Mesenchymal stem cell (in vitro differentiated cells and primary cell): ENCODE results near the gene B9D1.

Experiments used
- DNase-seq: peaks from one replicate; pipeline ENCODE4 v3.0.0-alpha.2; 2013
- H2AFZ ChIP-seq: one replicate; pipeline ENCODE4 v1.6.1; 2013; ENCODE audit warnings: low read depth, mild to moderate bottlenecking, control low read depth, inconsistent platforms, low read length, moderate library complexity
- H2AK5ac ChIP-seq: 2 replicates; pipeline ENCODE4 v1.6.1; 2013; ENCODE audit warnings: low read length, moderate library complexity, mild to moderate bottlenecking, inconsistent platforms; ENCODE audit not compliant: severe bottlenecking
- H2BK120ac ChIP-seq: one replicate; pipeline ENCODE4 v1.6.1; 2013; ENCODE audit warnings: low read depth, mild to moderate bottlenecking, inconsistent platforms, low read length, moderate library complexity
- H2BK12ac ChIP-seq, 2 experiments: one replicate each; pipeline ENCODE4 v1.6.1; 2013; ENCODE audit warnings: inconsistent platforms in 2 of 2, low read length in 2 of 2, mild to moderate bottlenecking in 2 of 2, moderate library complexity in 2 of 2, control low read depth in 1 of 2
- H2BK15ac ChIP-seq: one replicate; pipeline ENCODE4 v1.6.1; 2013; ENCODE audit warnings: mild to moderate bottlenecking, low read depth, inconsistent platforms; ENCODE audit not compliant: poor library complexity, severe bottlenecking
- H2BK5ac ChIP-seq: 2 replicates; pipeline ENCODE4 v1.6.1; 2013; ENCODE audit warnings: low read depth, mild to moderate bottlenecking, low read length, control low read depth, inconsistent platforms; ENCODE audit not compliant: poor library complexity, severe bottlenecking
- H3K14ac ChIP-seq, 2 experiments: one replicate each; pipeline ENCODE4 v1.6.1; 2013; ENCODE audit warnings: inconsistent platforms in 2 of 2, low read length in 2 of 2, control low read depth in 1 of 2, mild to moderate bottlenecking in 1 of 2, moderate library complexity in 1 of 2
- H3K18ac ChIP-seq, 2 experiments: one replicate each; pipeline ENCODE4 v1.6.1; 2013; ENCODE audit warnings: inconsistent platforms in 2 of 2, low read length in 2 of 2, control low read depth in 1 of 2, low read depth in 1 of 2, mild to moderate bottlenecking in 1 of 2
- H3K23ac ChIP-seq, 2 experiments: one replicate each; pipeline ENCODE4 v1.6.1; 2013; ENCODE audit warnings: inconsistent platforms in 2 of 2, low read length in 2 of 2, mild to moderate bottlenecking in 2 of 2, moderate library complexity in 2 of 2, control low read depth in 1 of 2
- H3K27ac ChIP-seq: 2 replicates; pipeline ENCODE4 v1.5.1; 2013; ENCODE audit warnings: mild to moderate bottlenecking, moderate library complexity, low read length, control low read depth, inconsistent platforms; ENCODE audit not compliant: poor library complexity, severe bottlenecking
- H3K27me3 ChIP-seq, 2 experiments: 2 replicates each; pipeline versions ENCODE4 v1.6.1 to v1.7.0; 2013; ENCODE audit warnings: low read length in 2 of 2, mild to moderate bottlenecking in 2 of 2, moderate library complexity in 2 of 2, control low read depth in 1 of 2, inconsistent platforms in 1 of 2; ENCODE audit not compliant: control insufficient read depth in 1 of 2, insufficient read depth in 1 of 2
- H3K36me3 ChIP-seq, 2 experiments: 2 replicates each; pipeline versions ENCODE4 v1.6.1 to v1.7.0; 2013; ENCODE audit warnings: low read length in 2 of 2, control low read depth in 1 of 2, inconsistent platforms in 1 of 2, low read depth in 1 of 2, mild to moderate bottlenecking in 1 of 2; ENCODE audit not compliant: insufficient read depth in 2 of 2, control insufficient read depth in 1 of 2
- H3K4ac ChIP-seq, 2 experiments: one replicate each; pipeline ENCODE4 v1.6.1; 2013; ENCODE audit warnings: inconsistent platforms in 2 of 2, low read length in 2 of 2, mild to moderate bottlenecking in 2 of 2, moderate library complexity in 2 of 2, control low read depth in 1 of 2, low read depth in 1 of 2
- H3K4me1 ChIP-seq: 2 replicates; pipeline ENCODE4 v1.6.1; 2013; ENCODE audit warnings: low read depth, low read length, control low read depth; ENCODE audit not compliant: control insufficient read depth, insufficient read depth
- H3K4me2 ChIP-seq: 2 replicates; pipeline ENCODE4 v1.6.1; 2013; ENCODE audit warnings: low read length, mild to moderate bottlenecking, inconsistent platforms; ENCODE audit not compliant: poor library complexity, severe bottlenecking
- H3K4me3 ChIP-seq, 2 experiments: 2 replicates each; pipeline versions ENCODE4 v1.5.1 to v1.7.0; 2013; ENCODE audit warnings: low read length in 2 of 2, mild to moderate bottlenecking in 2 of 2, control low read depth in 1 of 2, low read depth in 1 of 2; ENCODE audit not compliant: insufficient read depth in 1 of 2
- H3K79me1 ChIP-seq: replicated peaks from 2 replicates; pipeline ENCODE4 v1.6.1; 2013; ENCODE audit warnings: mild to moderate bottlenecking, control low read depth, low read length, inconsistent platforms; ENCODE audit not compliant: poor library complexity, severe bottlenecking
- H3K9ac ChIP-seq: 2 replicates; pipeline ENCODE4 v1.7.0; 2013; ENCODE audit warnings: mild to moderate bottlenecking, low read length, moderate library complexity
- H3K9me3 ChIP-seq: 2 replicates; pipeline ENCODE4 v1.7.0; 2013; ENCODE audit warnings: mild to moderate bottlenecking, low read length; ENCODE audit not compliant: control insufficient read depth
- H4K8ac ChIP-seq: one replicate; pipeline ENCODE4 v1.6.1; 2013; ENCODE audit warnings: inconsistent platforms, mild to moderate bottlenecking, low read length, moderate library complexity
- H4K91ac ChIP-seq: one replicate; pipeline ENCODE4 v1.6.1; 2013; ENCODE audit warnings: mild to moderate bottlenecking, low read length, inconsistent platforms
- WGBS: methylation state at CpG from one replicate; pipeline ENCODE4 v1.1.7; 2013; ENCODE audit warnings: mixed read lengths; 5-methylcytosine and 5-hydroxymethylcytosine counted together

The B9D1 gene

GRCh38 chr17:19402171-19402570 lies 39.6 kb upstream of the B9D1 start:
- H3K18ac ChIP-seq: no peak overlapping the region
- no peak overlapping the region for H3K4ac ChIP-seq
- DNase-seq: no peak
- H3K36me3 ChIP-seq: no peaks in the 10 kb centered on the region
- no peak overlapping the region for H2AK5ac ChIP-seq
- no peaks in the 10 kb centered on the region for H3K79me1 ChIP-seq
- no peak overlapping the region for H3K23ac ChIP-seq
- no peak overlapping the region for H4K8ac ChIP-seq
- H3K4me1 ChIP-seq: peaks cover 2% of the 10 kb centered on the region
- H2AFZ ChIP-seq: no peak overlapping the region
- H2BK120ac ChIP-seq: no peak overlapping the region
- peak overlapping the region in 1 of 2 experiments; percentile 34 for H2BK12ac ChIP-seq
- H3K14ac ChIP-seq: no peak overlapping the region
- no peak overlapping the region for H3K4me3 ChIP-seq
- no peaks in the 10 kb centered on the region for H3K27me3 ChIP-seq
- H3K27ac ChIP-seq: no peak overlapping the region
- H2BK15ac ChIP-seq: no peak overlapping the region
- H3K9ac ChIP-seq: no peak overlapping the region
- no peak overlapping the region for H2BK5ac ChIP-seq
- no peak overlapping the region for H4K91ac ChIP-seq
- H3K9me3 ChIP-seq: no peaks in the 10 kb centered on the region
- H3K4me2 ChIP-seq: no peak overlapping the region
- 94% methylated on average over 1 of the region's 1 CpG for WGBS

DNA sequence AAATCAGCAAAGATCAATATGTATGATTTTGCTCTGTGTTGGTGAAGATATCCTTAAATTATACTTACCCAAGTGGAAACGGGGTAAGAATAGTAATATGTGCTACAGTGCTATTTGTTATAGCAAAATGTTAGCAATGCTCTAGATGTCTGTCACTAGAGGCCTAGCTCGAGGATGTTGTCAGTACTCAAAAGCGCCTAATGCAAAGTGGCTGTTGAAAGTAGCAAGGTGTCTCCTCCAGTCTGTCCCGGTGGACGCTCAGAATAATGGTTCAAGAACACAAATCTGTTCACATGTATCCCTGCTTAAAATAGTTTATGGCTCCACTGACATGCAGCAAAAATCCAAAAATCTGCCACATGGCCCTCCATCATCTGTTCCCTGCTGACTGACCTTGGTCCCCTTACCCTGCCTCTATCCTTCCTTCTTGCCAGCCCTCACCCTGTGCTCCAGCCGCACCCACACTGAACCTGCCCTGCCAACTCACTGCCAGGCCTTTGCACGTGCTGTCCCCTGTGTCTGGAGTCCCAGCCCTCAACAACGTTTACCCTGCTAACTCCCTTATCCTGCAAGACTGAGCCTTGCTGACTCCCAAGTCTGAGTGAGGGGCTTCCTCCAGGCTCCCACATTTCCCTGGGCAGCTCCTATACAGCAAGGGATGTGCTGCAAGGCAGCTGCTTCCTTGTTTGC lies 38.9 kb upstream of the B9D1 start:
- Histone ChIP-seq H4K8ac (peak overlapping the region; percentile 24), H2AFZ (no peak overlapping the region), H2BK120ac (no peak overlapping the region), H3K79me1 (no peaks in the 10 kb centered on the region), H3K27me3 (no peaks in the 10 kb centered on the region), H3K9ac (no peak overlapping the region), H2BK15ac (peak overlapping the region; percentile 75), H3K23ac (no peak overlapping the region), H3K4me1 (peaks cover 2% of the 10 kb centered on the region), H2BK12ac (peak overlapping the region in 1 of 2 experiments; percentile 7), H2AK5ac (no peak overlapping the region), H3K4me3 (no peak overlapping the region), H4K91ac (peak overlapping the region; percentile 5), H3K14ac (peak overlapping the region in 1 of 2 experiments; percentile 1), H3K36me3 (no peaks in the 10 kb centered on the region), H3K4me2 (no peak overlapping the region), H3K9me3 (no peaks in the 10 kb centered on the region), H3K18ac (peak overlapping the region in 1 of 2 experiments; percentile 67), H3K4ac (no peak overlapping the region), H3K27ac (no peak overlapping the region), H2BK5ac (no peak overlapping the region)
- 87% methylated on average over 8 of the region's 8 CpGs for WGBS
- DNase-seq: no peak

- 87% methylated on average over 3 of the region's 3 CpGs for WGBS
- H4K91ac ChIP-seq: peak overlapping the region; percentile 1
- H2AK5ac ChIP-seq: no peak overlapping the region
- H2BK12ac ChIP-seq: peak overlapping the region; percentile 3 to 23
- no peaks in the 10 kb centered on the region for H3K36me3 ChIP-seq
- DNase-seq: no peak
- peak overlapping the region; percentile 29 for H2BK120ac ChIP-seq
- no peak overlapping the region for H4K8ac ChIP-seq
- no peak overlapping the region for H3K4me3 ChIP-seq
- H3K4me2 ChIP-seq: no peak overlapping the region
- H3K23ac ChIP-seq: no peak overlapping the region
- no peaks in the 10 kb centered on the region for H3K79me1 ChIP-seq
- H3K9me3 ChIP-seq: no peaks in the 10 kb centered on the region
- no peak overlapping the region for H3K27ac ChIP-seq
- no peak overlapping the region for H2BK15ac ChIP-seq
- H3K27me3 ChIP-seq: no peaks in the 10 kb centered on the region
- no peak overlapping the region for H3K4ac ChIP-seq
- peak overlapping the region in 1 of 2 experiments; percentile 1 for H3K18ac ChIP-seq
- H3K9ac ChIP-seq: no peak overlapping the region
- peaks cover 2% of the 10 kb centered on the region for H3K4me1 ChIP-seq
- H3K14ac ChIP-seq: no peak overlapping the region
- H2AFZ ChIP-seq: no peak overlapping the region
- no peak overlapping the region for H2BK5ac ChIP-seq
Measured at GRCh38 chr17:19399750-19400450, 37.4 kb upstream of the B9D1 start.
